SU-DHL-6 (cell line): Measurements from ENCODE around the gene LACRT.

Experiments
- EZH2phosphoT487 ChIP-seq: fragments of 200-600 bp; sonication (generic), shearing (Covaris generic); conservative IDR thresholded peaks from 2 replicates; pipeline ENCODE4 v1.6.1; 2018; ENCODE audit warnings: mild to moderate bottlenecking, antibody characterized with exemption, low read length, moderate library complexity, mixed read lengths
- TF ChIP-seq, protein P1 (sequence below): fragments of 200-600 bp; sonication (generic); IDR thresholded peaks from one replicate; pipeline ENCODE4 v1.5.1; 2017; ENCODE audit warnings: antibody characterized with exemption, mild to moderate bottlenecking, low read length, moderate library complexity; ENCODE audit not compliant: insufficient read depth, poor library complexity, severe bottlenecking

DNA sequence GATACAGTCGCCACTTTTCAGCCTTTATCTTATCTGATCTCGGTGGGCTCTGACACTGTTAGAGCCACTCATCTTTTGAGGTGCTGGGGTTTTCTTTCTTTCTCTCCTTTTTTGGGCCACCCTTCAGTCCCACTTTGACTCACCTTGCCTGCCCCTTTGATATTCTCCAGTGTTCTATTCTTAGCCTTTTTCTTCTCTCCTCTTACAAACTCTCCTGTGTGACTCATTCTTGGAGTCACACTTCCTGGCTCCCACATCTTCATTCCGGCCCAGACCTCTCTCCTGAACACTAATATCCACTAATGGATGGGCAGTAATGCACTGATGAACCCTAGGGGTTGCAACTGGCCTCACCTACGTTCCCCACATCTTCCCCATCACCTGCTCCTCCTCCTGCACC, 15.7 kb upstream of the LACRT start:
- TF ChIP-seq, protein P1, sequence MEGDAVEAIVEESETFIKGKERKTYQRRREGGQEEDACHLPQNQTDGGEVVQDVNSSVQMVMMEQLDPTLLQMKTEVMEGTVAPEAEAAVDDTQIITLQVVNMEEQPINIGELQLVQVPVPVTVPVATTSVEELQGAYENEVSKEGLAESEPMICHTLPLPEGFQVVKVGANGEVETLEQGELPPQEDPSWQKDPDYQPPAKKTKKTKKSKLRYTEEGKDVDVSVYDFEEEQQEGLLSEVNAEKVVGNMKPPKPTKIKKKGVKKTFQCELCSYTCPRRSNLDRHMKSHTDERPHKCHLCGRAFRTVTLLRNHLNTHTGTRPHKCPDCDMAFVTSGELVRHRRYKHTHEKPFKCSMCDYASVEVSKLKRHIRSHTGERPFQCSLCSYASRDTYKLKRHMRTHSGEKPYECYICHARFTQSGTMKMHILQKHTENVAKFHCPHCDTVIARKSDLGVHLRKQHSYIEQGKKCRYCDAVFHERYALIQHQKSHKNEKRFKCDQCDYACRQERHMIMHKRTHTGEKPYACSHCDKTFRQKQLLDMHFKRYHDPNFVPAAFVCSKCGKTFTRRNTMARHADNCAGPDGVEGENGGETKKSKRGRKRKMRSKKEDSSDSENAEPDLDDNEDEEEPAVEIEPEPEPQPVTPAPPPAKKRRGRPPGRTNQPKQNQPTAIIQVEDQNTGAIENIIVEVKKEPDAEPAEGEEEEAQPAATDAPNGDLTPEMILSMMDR, result no peak
- TF ChIP-seq EZH2phosphoT487, result no peak
